ENCODE data around the gene TBL1Y. TPM values are rescaled to one million over a fixed set of nuclear protein-coding genes. Genes with fewer than 3 reads are reported as not detected.
"Not testable (repeated sequence)": the region's sequence is repeated elsewhere in the genome, so short reads cannot be mapped to it uniquely, and the experiment has no call there.

TBL1Y gene
- polyA plus RNA-seq, 3 donors: not detected

DNA sequence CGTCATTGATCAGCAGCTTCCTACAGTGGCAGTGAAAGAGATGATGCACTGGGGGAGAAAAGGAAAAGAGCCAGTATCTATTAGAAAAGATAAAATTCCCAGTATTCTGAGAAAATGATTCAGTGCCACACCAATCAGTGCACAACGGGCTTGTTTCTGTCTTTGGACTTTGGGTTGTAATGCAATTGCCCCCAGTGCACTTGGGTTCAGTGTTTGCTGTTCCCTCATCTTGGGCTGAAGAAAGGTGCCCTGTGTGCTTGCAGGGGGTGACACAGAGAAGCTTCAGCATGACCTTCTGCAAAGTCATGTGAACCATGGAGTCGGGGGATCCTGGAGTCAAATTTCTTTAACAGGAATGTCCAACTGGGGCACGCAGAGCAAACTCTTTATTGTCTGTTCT lies 131.5 kb downstream of the TBL1Y start:
- H3K4me1 Mint-ChIP-seq: no peaks in the 10 kb centered on the region
- Histone ChIP-seq H3K27ac (ENCODE audit: low read depth in 1 of 2, low read length in 2 of 2) (no peak overlapping the region), H3K4me3 (replicated peaks in 1 of 3; ENCODE audit: low read depth in 2 of 3, low read length in 3 of 3) (no peak overlapping the region), H3K27me3 (ENCODE audit: control insufficient read depth in 2 of 2, insufficient read depth in 2 of 2, low read length in 2 of 2) (no peaks in the 10 kb centered on the region), H3K79me2 (ENCODE audit: insufficient read depth, low read length) (no peaks in the 10 kb centered on the region), H3K4me2 (replicated peaks; ENCODE audit: extremely low read depth, low read length, poor library complexity, severe bottlenecking) (no peak overlapping the region), H3K9me3 (replicated peaks in 1 of 2; ENCODE audit: control insufficient read depth in 1 of 2, insufficient read depth in 1 of 2, low read length in 2 of 2) (no peaks in the 10 kb centered on the region), H3K4me1 (ENCODE audit: control insufficient read depth in 1 of 2, insufficient read depth in 2 of 2, low read length in 2 of 2) (no peaks in the 10 kb centered on the region), H3K36me3 (replicated peaks in 1 of 2; ENCODE audit: control insufficient read depth in 1 of 2, insufficient read depth in 2 of 2, low read length in 2 of 2) (no peaks in the 10 kb centered on the region), H2AFZ (ENCODE audit: insufficient read depth, low read depth, low read length, poor library complexity, severe bottlenecking) (no peak overlapping the region), H4K20me1 (ENCODE audit: insufficient read depth, low read length) (no peaks in the 10 kb centered on the region), H3K9ac (ENCODE audit: insufficient read depth, low read length, poor library complexity, severe bottlenecking) (no peak overlapping the region)
- intact Hi-C loops (cut with micrococcal nuclease): no loop called here
- peaks cover 0 to 6% (median 0%) of the 10 kb centered on the region in 7 donors for H3K9me3 Mint-ChIP-seq
- no peak for TF ChIP-seq CTCF (IDR thresholded peaks at IDR 0.05)
- H3K27ac Mint-ChIP-seq: no peak overlapping the region
- no peaks in the 10 kb centered on the region for H3K36me3 Mint-ChIP-seq
- no peak overlapping the region for H3K4me3 Mint-ChIP-seq
- peaks cover 0 to 3% (median 2%) of the 10 kb centered on the region in 3 donors for H3K27me3 Mint-ChIP-seq (ENCODE audit: low read depth in 3 of 3)
- no CpG with 5 or more reads among the region's 4 CpGs for WGBS (ENCODE audit: insufficient coverage)
- no peak for DNase-seq

GRCh38 chrY:7052461-7052860 lies 142.0 kb downstream of the TBL1Y start:
- H3K79me2 ChIP-seq (ENCODE audit: insufficient read depth, low read length); H2AFZ ChIP-seq (ENCODE audit: insufficient read depth, low read depth, low read length, poor library complexity, severe bottlenecking); H3K4me1 Mint-ChIP-seq; H3K9ac ChIP-seq (ENCODE audit: insufficient read depth, low read length, poor library complexity, severe bottlenecking); H3K27ac ChIP-seq (ENCODE audit: low read depth in 1 of 2, low read length in 2 of 2); H3K4me3 ChIP-seq (replicated peaks in 1 of 3; ENCODE audit: low read depth in 2 of 3, low read length in 3 of 3); H3K4me3 Mint-ChIP-seq; H3K4me2 ChIP-seq (replicated peaks; ENCODE audit: extremely low read depth, low read length, poor library complexity, severe bottlenecking); H3K36me3 ChIP-seq (replicated peaks in 1 of 2; ENCODE audit: control insufficient read depth in 1 of 2, insufficient read depth in 2 of 2, low read length in 2 of 2); H3K9me3 Mint-ChIP-seq; H4K20me1 ChIP-seq (ENCODE audit: insufficient read depth, low read length); DNase-seq; intact Hi-C loops (cut with micrococcal nuclease); H3K27ac Mint-ChIP-seq; H3K27me3 Mint-ChIP-seq (ENCODE audit: low read depth in 3 of 3); H3K27me3 ChIP-seq (ENCODE audit: control insufficient read depth in 2 of 2, insufficient read depth in 2 of 2, low read length in 2 of 2); H3K36me3 Mint-ChIP-seq; H3K9me3 ChIP-seq (replicated peaks in 1 of 2; ENCODE audit: control insufficient read depth in 1 of 2, insufficient read depth in 1 of 2, low read length in 2 of 2); H3K4me1 ChIP-seq (ENCODE audit: control insufficient read depth in 1 of 2, insufficient read depth in 2 of 2, low read length in 2 of 2): not testable (repeated sequence)
- no CpG with 5 or more reads among the region's 3 CpGs for WGBS (ENCODE audit: insufficient coverage)

Data from CD14-positive monocyte (primary cell).